Cardiac fibroblast (primary cell): ENCODE measurements around the gene ELN.

Experiments
- DNase-seq, 2 donors: peaks; one replicate each; pipeline versions ENCODE4 v3.0.0 to v3.0.0-alpha.2; 2010; ENCODE audit warnings: low read depth in 2 of 2
- H3K4me3 ChIP-seq, 2 donors: replicated peaks in 1 of 2; 1 replicate in 1 of 2; 2 replicates in 1 of 2; pipeline ENCODE4 v1.5.1; 2011; ENCODE audit warnings: low read depth in 2 of 2, low read length in 2 of 2, mild to moderate bottlenecking in 2 of 2, moderate library complexity in 1 of 2
- TF ChIP-seq, protein P1 (sequence below): IDR thresholded peaks from one replicate; pipeline ENCODE4 v1.5.1; 2011; ENCODE audit warnings: low read depth, mild to moderate bottlenecking, low read length, inconsistent platforms

The ELN gene

GRCh38 chr7:74092321-74092963 is 64.5 kb downstream of the ELN start:
- no peak overlapping the region for H3K4me3 ChIP-seq
- no peak for DNase-seq
- TF ChIP-seq, protein P1, sequence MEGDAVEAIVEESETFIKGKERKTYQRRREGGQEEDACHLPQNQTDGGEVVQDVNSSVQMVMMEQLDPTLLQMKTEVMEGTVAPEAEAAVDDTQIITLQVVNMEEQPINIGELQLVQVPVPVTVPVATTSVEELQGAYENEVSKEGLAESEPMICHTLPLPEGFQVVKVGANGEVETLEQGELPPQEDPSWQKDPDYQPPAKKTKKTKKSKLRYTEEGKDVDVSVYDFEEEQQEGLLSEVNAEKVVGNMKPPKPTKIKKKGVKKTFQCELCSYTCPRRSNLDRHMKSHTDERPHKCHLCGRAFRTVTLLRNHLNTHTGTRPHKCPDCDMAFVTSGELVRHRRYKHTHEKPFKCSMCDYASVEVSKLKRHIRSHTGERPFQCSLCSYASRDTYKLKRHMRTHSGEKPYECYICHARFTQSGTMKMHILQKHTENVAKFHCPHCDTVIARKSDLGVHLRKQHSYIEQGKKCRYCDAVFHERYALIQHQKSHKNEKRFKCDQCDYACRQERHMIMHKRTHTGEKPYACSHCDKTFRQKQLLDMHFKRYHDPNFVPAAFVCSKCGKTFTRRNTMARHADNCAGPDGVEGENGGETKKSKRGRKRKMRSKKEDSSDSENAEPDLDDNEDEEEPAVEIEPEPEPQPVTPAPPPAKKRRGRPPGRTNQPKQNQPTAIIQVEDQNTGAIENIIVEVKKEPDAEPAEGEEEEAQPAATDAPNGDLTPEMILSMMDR = no peak

DNA sequence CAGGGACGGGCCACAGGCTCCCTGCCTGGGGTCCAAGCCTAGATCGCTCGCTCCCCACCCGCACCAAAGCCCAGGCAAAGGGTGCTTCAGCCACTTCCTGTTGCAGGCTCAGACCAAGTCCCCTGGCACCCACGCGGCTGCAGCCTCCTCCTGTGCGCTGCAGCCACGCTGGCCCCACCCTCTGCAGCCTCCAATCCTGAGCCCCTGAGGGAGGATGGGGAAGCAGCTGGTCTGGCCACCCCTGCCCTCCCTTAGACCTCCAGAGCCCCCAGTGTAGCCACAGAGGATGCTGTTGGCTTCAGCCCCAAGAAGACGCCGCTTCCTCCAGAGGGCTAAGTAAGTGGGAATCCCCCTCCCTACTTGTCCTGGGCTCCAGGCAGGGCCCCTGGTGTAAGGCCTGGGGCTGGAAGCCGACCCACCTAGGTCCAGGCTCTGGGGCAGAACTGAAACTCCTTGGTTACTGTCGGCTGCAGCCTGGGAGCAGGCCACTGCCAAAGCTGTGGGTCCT is 65.0 kb downstream of the ELN start:
- DNase-seq = peak; percentile 26 to 33
- no peak overlapping the region for H3K4me3 ChIP-seq
- TF ChIP-seq, protein P1 = no peak

- TF ChIP-seq, protein P1 = no peak
- DNase-seq = no peak
- H3K4me3 ChIP-seq = no peak overlapping the region
These were observed 65.8 kb downstream of the ELN start for GRCh38 chr7:74093671-74094223.

DNA sequence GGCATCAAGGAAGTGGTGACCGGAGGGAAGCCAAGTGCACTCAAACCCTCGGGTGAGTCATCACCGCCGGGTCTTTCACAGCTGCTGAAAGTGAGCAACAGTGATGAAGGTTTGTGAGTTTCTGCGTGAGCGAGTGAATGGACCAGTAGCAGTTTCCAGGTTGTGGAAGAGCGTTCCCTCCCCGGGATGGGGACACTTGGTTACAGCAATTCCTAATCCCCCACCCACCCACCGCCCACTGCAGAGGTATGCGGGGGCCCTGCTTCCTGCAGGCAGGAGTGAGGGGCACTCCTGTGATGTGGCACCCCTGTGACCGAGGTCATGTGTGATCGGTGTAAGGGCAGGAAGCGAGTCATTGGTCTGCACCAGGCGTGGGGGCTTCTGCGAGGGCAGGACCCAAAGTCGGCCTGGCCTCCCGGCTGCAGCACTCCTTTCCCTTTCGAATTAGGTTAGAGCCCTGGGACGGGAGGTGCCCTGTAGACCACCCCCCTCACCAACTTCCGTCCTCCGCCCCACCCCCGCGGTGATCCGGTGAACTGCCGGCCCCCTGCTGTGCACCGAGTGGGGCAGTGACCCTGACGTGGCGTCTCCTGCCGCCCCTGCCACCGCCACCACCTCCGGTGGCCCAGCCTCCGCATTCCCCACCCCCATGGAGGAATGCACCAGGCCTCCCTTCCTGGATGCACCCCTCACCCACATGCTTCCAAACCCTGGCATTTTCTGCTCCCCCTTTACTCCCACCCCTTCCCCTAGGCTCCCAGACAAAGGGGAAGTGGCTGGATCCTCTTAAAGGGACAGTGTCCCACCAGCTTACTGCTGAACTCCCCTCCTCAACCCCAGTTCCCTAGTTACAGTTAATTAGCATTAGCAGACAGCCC is 66.5 kb downstream of the ELN start:
- H3K4me3 ChIP-seq = peak overlapping the region; percentile 39
- TF ChIP-seq, protein P1 = no peak
- DNase-seq = peak; percentile 84 to 92

- peak overlapping the region in 1 of 2 donors; percentile 39 for H3K4me3 ChIP-seq
- no peak for DNase-seq
- TF ChIP-seq, protein P1 = no peak
These were observed 67.2 kb downstream of the ELN start for GRCh38 chr7:74095135-74095534.

GRCh38 chr7:74097937-74098614 is 70.1 kb downstream of the ELN start:
- DNase-seq = peak; percentile 67 to 93
- TF ChIP-seq, protein P1 = no peak
- no peak overlapping the region for H3K4me3 ChIP-seq
